GM18508 (cell line): ENCODE data around the gene SLC26A1.
"Not testable (repeated sequence)": the region's sequence is repeated elsewhere in the genome, so short reads cannot be mapped to it uniquely, and the experiment has no call there.

ENCODE experiments used
- ATAC-seq: cut with Tn5 transposase; IDR thresholded peaks from one replicate; pipeline ENCODE4 v1.9.1; 2021; ENCODE audit warnings: moderate number of reproducible peaks; ENCODE audit not compliant: insufficient read depth, unreplicated experiment

The SLC26A1 gene

DNA sequence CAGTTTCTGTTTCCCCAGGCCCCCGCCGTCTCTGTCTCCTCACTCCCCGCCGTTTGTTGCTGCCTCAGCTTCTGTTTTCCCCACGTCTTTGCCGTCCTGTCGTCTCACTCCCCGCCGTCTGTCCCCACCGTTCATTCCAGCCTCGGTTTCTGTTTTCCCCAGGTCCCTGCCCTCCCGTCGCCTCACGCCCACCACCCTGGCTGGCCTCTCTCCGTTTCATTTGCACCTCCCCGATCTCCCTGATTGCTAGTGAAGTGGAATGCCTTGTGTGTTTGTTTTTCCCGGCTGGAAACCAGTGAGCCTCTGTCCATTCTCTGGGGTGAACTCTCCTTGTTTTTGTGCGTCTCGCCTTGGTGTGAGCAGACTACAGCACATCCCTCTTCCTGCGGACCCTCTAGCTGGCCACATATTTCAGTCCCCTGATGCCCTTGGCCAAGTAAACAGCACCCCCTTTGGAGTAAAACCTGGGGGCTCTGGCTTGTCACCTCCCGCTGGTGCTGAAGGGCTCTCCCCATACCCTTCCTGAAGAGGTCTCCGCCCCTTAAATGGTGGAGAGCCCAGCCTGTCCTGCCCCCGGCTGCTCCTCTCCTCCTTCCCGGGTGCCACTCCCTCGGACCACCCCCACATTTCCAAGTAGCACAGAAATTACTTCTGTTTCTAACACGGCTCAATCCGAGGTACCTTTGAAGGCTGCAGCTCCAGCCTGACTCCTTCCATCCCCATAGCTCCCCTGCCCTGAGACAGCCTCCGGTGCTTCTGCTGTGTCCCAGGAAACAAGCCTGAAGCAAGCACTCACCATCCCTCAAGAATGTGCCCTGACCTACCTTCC, 47.7 kb downstream of the SLC26A1 start:
- no peak for ATAC-seq

DNA sequence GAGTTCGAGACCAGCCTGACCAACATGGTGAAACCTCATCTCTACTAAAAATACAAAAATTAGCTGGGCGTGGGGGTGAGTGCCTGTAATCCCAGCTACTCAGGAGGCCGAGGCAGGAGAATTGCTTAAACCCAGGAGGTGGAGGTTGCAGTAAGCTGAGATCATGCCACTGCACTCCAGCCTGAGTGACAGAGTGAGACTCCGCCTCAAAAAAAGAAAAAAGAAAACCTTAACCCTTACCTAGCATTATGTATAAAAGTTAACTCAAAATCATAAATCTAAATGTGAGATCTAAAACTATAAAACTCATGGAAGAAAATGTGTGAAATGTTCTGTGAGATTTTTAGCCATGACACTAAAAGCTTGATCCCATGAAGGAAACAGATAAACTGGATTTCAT, 53.7 kb downstream of the SLC26A1 start:
- not testable (repeated sequence) for ATAC-seq
